Hepatocyte (in vitro differentiated cells): Measurements from ENCODE around the gene PALLD. TPM values are rescaled to one million over a fixed set of nuclear protein-coding genes. Genes with fewer than 3 reads are reported as not detected.
A peak's percentile ranks its signal among the peaks of the same experiment; 100 is the strongest.

Experiments used
- DNase-seq: peaks from one replicate; pipeline ENCODE4 v3.0.0-alpha.2; 2016; ENCODE audit warnings: low spot score
- H2AFZ ChIP-seq: fragments of 200-600 bp; sonication (generic); 2 replicates; pipeline ENCODE4 v1.6.0; 2016; ENCODE audit warnings: antibody characterized with exemption, mild to moderate bottlenecking
- H3K27ac ChIP-seq: fragments of 200-600 bp; sonication (generic); 2 replicates; pipeline ENCODE4 v1.5.1; 2016; ENCODE audit warnings: mild to moderate bottlenecking
- H3K27me3 ChIP-seq: fragments of 200-600 bp; sonication (generic); 2 replicates; pipeline ENCODE4 v1.6.1; 2016
- H3K36me3 ChIP-seq: fragments of 200-600 bp; sonication (generic); replicated peaks from 2 replicates; pipeline ENCODE4 v1.5.1; 2016; ENCODE audit warnings: low read depth; ENCODE audit not compliant: insufficient read depth
- H3K4me1 ChIP-seq: fragments of 200-600 bp; sonication (generic); 2 replicates; pipeline ENCODE4 v1.5.1; 2016; ENCODE audit warnings: mild to moderate bottlenecking, moderate library complexity; ENCODE audit not compliant: insufficient read depth
- H3K4me2 ChIP-seq: fragments of 200-600 bp; sonication (generic); 2 replicates; pipeline ENCODE4 v1.6.0; 2016
- H3K4me3 ChIP-seq: fragments of 200-600 bp; sonication (generic); 2 replicates; pipeline ENCODE4 v1.5.1; 2016; ENCODE audit warnings: mild to moderate bottlenecking
- H3K79me2 ChIP-seq: fragments of 200-600 bp; sonication (generic); 2 replicates; pipeline ENCODE4 v1.6.0; 2017; ENCODE audit warnings: mild to moderate bottlenecking
- H3K9me2 ChIP-seq: fragments of 200-600 bp; sonication (generic); replicated peaks from 2 replicates; pipeline ENCODE4 v1.6.0; 2017; ENCODE audit warnings: mild to moderate bottlenecking; ENCODE audit not compliant: insufficient read depth
- H3K9me3 ChIP-seq: fragments of 200-600 bp; sonication (generic); 2 replicates; pipeline ENCODE4 v1.5.1; 2016; ENCODE audit warnings: low read depth, mild to moderate bottlenecking
- H4K20me1 ChIP-seq: fragments of 200-600 bp; sonication (generic); 2 replicates; pipeline ENCODE4 v1.6.0; 2016; ENCODE audit warnings: mild to moderate bottlenecking; ENCODE audit not compliant: insufficient read depth, poor library complexity, severe bottlenecking
- EZH2 ChIP-seq: fragments of 200-600 bp; sonication (generic); IDR thresholded peaks from 2 replicates; pipeline ENCODE4 v1.6.1; 2016; ENCODE audit warnings: antibody characterized with exemption, mild to moderate bottlenecking, borderline replicate concordance
- EZH2phosphoT487 ChIP-seq: fragments of 200-600 bp; sonication (generic); IDR thresholded peaks from one replicate; pipeline ENCODE4 v1.6.1; 2018; ENCODE audit warnings: antibody characterized with exemption, mild to moderate bottlenecking, low read depth, moderate library complexity; ENCODE audit not compliant: unreplicated experiment, severe bottlenecking
- WGBS: methylation state at CpG from one replicate; pipeline ENCODE4 v1.1.6; 2016; ENCODE audit warnings: low lambda C conversion rate; ENCODE audit errors: missing lambda C conversion rate; 5-methylcytosine and 5-hydroxymethylcytosine counted together
- polyA plus RNA-seq: library from polyadenylated mRNA; unstranded; fragments of >200 nt; fragmentation: Nextera tagmentation; extraction: Ambion mirVana; gene quantifications from 2 replicates; pipeline ENCODE4 v1.2.1, GENCODE V29; 2016
- total RNA-seq: library from RNA; depleted of rRNA; stranded (reverse); fragments of >200 nt; gene quantifications from 2 replicates; pipeline ENCODE4 v1.2.3, GENCODE V29; 2014
- TF ChIP-seq, protein P1 (sequence below): fragments of 200-600 bp; sonication (generic); IDR thresholded peaks from 2 replicates; pipeline ENCODE4 v1.5.1; 2016; ENCODE audit warnings: antibody characterized with exemption, mild to moderate bottlenecking; ENCODE audit not compliant: poor library complexity

The PALLD gene
- total and polyA plus RNA-seq, 2 experiments from 2014 or later: 82.7 to 85.2 TPM

DNA sequence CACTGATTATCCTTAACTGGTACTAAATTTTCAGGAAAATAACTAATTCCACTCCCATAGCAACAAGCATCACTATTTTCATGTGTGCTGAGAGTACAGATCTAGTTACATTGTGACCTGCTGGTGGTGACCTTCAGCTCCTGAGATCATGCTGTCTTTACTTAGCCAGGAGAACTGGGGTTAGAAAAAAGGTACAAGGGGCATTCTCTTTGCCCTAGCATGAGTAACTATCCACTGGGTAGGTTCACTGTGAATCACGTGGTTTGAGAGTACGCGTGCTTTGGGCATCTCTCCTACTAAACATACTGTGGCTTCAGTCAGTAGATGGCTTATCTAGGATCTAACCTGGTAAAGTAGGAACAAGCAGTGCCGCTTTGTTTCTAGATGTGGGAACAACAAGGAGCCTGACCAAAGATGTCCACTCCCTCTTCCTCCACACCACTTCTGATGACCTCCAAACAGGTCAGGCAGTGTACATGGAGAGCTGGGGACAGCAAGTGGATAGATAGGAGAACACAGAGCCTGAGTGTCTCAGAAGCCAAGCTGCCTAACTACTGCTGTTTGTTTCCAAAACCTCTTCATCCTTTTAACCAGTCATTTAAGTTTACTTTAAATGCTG, 423.0 kb downstream of the PALLD start:
- Histone ChIP-seq H2AFZ (no peak overlapping the region), H3K4me1 (no peaks in the 10 kb centered on the region), H3K9me3 (no peaks in the 10 kb centered on the region), H4K20me1 (no peaks in the 10 kb centered on the region), H3K79me2 (no peaks in the 10 kb centered on the region), H3K27ac (peak overlapping the region; percentile 48), H3K9me2 (no peaks in the 10 kb centered on the region), H3K36me3 (no peaks in the 10 kb centered on the region), H3K27me3 (no peaks in the 10 kb centered on the region), H3K4me3 (no peak overlapping the region), H3K4me2 (no peak overlapping the region)
- DNase-seq: no peak
- TF ChIP-seq EZH2phosphoT487 (no peak), EZH2 (no peak)
- TF ChIP-seq, protein P1, sequence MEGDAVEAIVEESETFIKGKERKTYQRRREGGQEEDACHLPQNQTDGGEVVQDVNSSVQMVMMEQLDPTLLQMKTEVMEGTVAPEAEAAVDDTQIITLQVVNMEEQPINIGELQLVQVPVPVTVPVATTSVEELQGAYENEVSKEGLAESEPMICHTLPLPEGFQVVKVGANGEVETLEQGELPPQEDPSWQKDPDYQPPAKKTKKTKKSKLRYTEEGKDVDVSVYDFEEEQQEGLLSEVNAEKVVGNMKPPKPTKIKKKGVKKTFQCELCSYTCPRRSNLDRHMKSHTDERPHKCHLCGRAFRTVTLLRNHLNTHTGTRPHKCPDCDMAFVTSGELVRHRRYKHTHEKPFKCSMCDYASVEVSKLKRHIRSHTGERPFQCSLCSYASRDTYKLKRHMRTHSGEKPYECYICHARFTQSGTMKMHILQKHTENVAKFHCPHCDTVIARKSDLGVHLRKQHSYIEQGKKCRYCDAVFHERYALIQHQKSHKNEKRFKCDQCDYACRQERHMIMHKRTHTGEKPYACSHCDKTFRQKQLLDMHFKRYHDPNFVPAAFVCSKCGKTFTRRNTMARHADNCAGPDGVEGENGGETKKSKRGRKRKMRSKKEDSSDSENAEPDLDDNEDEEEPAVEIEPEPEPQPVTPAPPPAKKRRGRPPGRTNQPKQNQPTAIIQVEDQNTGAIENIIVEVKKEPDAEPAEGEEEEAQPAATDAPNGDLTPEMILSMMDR: no peak
- 87% methylated on average over 4 of the region's 4 CpGs for WGBS

- H3K9me3 ChIP-seq: no peaks in the 10 kb centered on the region
- no peaks in the 10 kb centered on the region for H3K36me3 ChIP-seq
- no peak overlapping the region for H2AFZ ChIP-seq
- no peak for DNase-seq
- peak overlapping the region; percentile 48 for H3K27ac ChIP-seq
- H3K4me3 ChIP-seq: no peak overlapping the region
- 60% methylated on average over 6 of the region's 6 CpGs for WGBS
- H3K4me2 ChIP-seq: no peak overlapping the region
- no peaks in the 10 kb centered on the region for H3K4me1 ChIP-seq
- TF ChIP-seq, protein P1: no peak
- TF ChIP-seq EZH2phosphoT487 (no peak), EZH2 (no peak)
- no peaks in the 10 kb centered on the region for H3K27me3 ChIP-seq
- H4K20me1 ChIP-seq: no peaks in the 10 kb centered on the region
- H3K79me2 ChIP-seq: no peaks in the 10 kb centered on the region
- H3K9me2 ChIP-seq: no peaks in the 10 kb centered on the region
Measured at GRCh38 chr4:168920441-168921065, 423.7 kb downstream of the PALLD start.

GRCh38 chr4:168923526-168924194, 426.8 kb downstream of the PALLD start:
- H3K79me2 ChIP-seq: no peaks in the 10 kb centered on the region
- WGBS: 17% methylated on average over 3 of the region's 3 CpGs
- H3K4me1 ChIP-seq: no peaks in the 10 kb centered on the region
- H2AFZ ChIP-seq: no peak overlapping the region
- H3K9me2 ChIP-seq: no peaks in the 10 kb centered on the region
- no peaks in the 10 kb centered on the region for H3K27me3 ChIP-seq
- H3K36me3 ChIP-seq: no peaks in the 10 kb centered on the region
- peak; percentile 83 for DNase-seq
- no peak overlapping the region for H3K27ac ChIP-seq
- no peak overlapping the region for H3K4me2 ChIP-seq
- H3K4me3 ChIP-seq: no peak overlapping the region
- TF ChIP-seq EZH2: no peak
- TF ChIP-seq, protein P1: peak; percentile 80
- H3K9me3 ChIP-seq: no peaks in the 10 kb centered on the region
- H4K20me1 ChIP-seq: no peaks in the 10 kb centered on the region
